ENCODE data around the gene AP1S1. TPM values are rescaled to one million over a fixed set of nuclear protein-coding genes. Genes with fewer than 3 reads are reported as not detected.

Gene AP1S1
- total and polyA plus RNA-seq, 2 donors (not counting 3 experiments of a cell fraction or from before 2014, with no cell fraction given) = 93.3 to 106 TPM

GRCh38 chr7:101189109-101189508 is 34.8 kb downstream of the AP1S1 start:
- CTCF ChIA-PET = no interaction called here
- FAIRE-seq = no peak

More at GRCh38 chr7:101189109-101189508, 34.8 kb downstream of the AP1S1 start:
- H3K36me3 ChIP-seq (ENCODE audit: control insufficient read depth in 2 of 2, extremely low read depth in 1 of 2, insufficient read depth in 2 of 2, low read length in 2 of 2) = no peaks in the 10 kb centered on the region
- H3K4me3 ChIP-seq (replicated peaks in 1 of 3; ENCODE audit: insufficient read depth in 1 of 3, low read depth in 1 of 3, low read length in 3 of 3) = no peak overlapping the region
- no peak overlapping the region for H3K9ac ChIP-seq (replicated peaks; ENCODE audit: extremely low read depth, insufficient read depth, low read length)
- intact Hi-C loops (cut with micrococcal nuclease) (no loop called here), dilution Hi-C loops (cut with MboI; ENCODE audit: extremely low pct_ligation_motif_present, low sequenced_read_pairs) (no loop called here)
- no peaks in the 10 kb centered on the region for H4K20me1 ChIP-seq (replicated peaks; ENCODE audit: control insufficient read depth, extremely low read depth, insufficient read depth, low read length)
- no peaks in the 10 kb centered on the region for H3K79me2 ChIP-seq (ENCODE audit: control insufficient read depth, insufficient read depth, low read length)
- no TSS peak for BruUV-seq (replicated peaks)
- no peak overlapping the region for H2AFZ ChIP-seq (ENCODE audit: low read depth, low read length)
- H3K27me3 ChIP-seq (ENCODE audit: control insufficient read depth in 2 of 2, insufficient read depth in 2 of 2, low read length in 2 of 2) = no peaks in the 10 kb centered on the region
- no peaks in the 10 kb centered on the region for H3K4me1 ChIP-seq (ENCODE audit: control insufficient read depth, extremely low read depth, insufficient read depth, low read length)
- DNase-seq (ENCODE audit: low read depth, low spot score) = no peak
- POLR2A ChIA-PET = no interaction called here
- no peaks in the 10 kb centered on the region for H3K9me1 ChIP-seq (replicated peaks; ENCODE audit: control insufficient read depth, extremely low read depth, insufficient read depth, low read length)
- no peaks in the 10 kb centered on the region for H3K9me3 ChIP-seq (replicated peaks; ENCODE audit: control insufficient read depth, insufficient read depth, low read length)
- H3K4me2 ChIP-seq (ENCODE audit: insufficient read depth, low read length) = no peak overlapping the region
- TF ChIP-seq GATA2 (IDR thresholded peaks at IDR 0.05; ENCODE audit: insufficient read depth, insufficient read length, low read depth, low read length) (no peak), MYC (IDR thresholded peaks at IDR 0.05; ENCODE audit: low read depth, low read length) (no peak), POLR2A (IDR thresholded peaks at IDR 0.05; ENCODE audit: low read depth, low read length) (no peak), FOS (IDR thresholded peaks at IDR 0.05; ENCODE audit: borderline replicate concordance, insufficient read depth, low read length) (no peak), EZH2 (IDR thresholded peaks at IDR 0.05; ENCODE audit: borderline replicate concordance, low read depth, low read length, severe bottlenecking) (no peak), CTCF (IDR thresholded peaks at IDR 0.05; ENCODE audit: extremely low read depth in 1 of 2, insufficient read depth in 1 of 2, low read depth in 1 of 2, low read length in 2 of 2) (no peak), MAX (IDR thresholded peaks at IDR 0.05; ENCODE audit: insufficient read depth, insufficient read length) (no peak), POLR2AphosphoS5 (IDR thresholded peaks at IDR 0.05; ENCODE audit: insufficient read depth, low read depth, low read length) (no peak), JUN (IDR thresholded peaks at IDR 0.05; ENCODE audit: borderline replicate concordance, insufficient read depth, insufficient read length, low read depth) (no peak)
- no peak overlapping the region for H3K27ac ChIP-seq (ENCODE audit: insufficient read depth, low read depth, low read length)

Data from endothelial cell of umbilical vein (primary cell).